CD8-positive, alpha-beta memory T cell (primary cell): ENCODE measurements around the gene TXNDC9. TPM values are rescaled to one million over a fixed set of nuclear protein-coding genes. Genes with fewer than 3 reads are reported as not detected.
"Not testable (repeated sequence)": the region's sequence is repeated elsewhere in the genome, so short reads cannot be mapped to it uniquely, and the experiment has no call there.

Source experiments
- CTCF ChIA-PET: fragments of 350-600 bp; sonication (Branson Sonifier 250); formaldehyde crosslinking; loops from one replicate; lab custom pipeline; 2021; ENCODE audit warnings: antibody characterized with exemption; lab: Charles Lee
- POLR2A ChIA-PET: fragments of 350-600 bp; sonication (Branson Sonifier 250); formaldehyde crosslinking; loops from one replicate; lab custom pipeline; 2021; ENCODE audit warnings: antibody characterized with exemption; lab: Charles Lee
- DNase-seq, 5 donors: peaks; one replicate each; pipeline versions ENCODE4 v3.0.0 to v3.0.0-alpha.2; 2020 to 2022; ENCODE audit warnings: mixed read lengths in 1 of 5
- H3K27ac ChIP-seq: one replicate; pipeline ENCODE4 v1.7.0; 2013; ENCODE audit warnings: low read depth, mild to moderate bottlenecking, low read length, moderate library complexity
- H3K27me3 ChIP-seq: 2 replicates; pipeline ENCODE4 v1.7.0; 2013; ENCODE audit warnings: low read length, mild to moderate bottlenecking; ENCODE audit not compliant: insufficient read depth, poor library complexity, severe bottlenecking
- H3K36me3 ChIP-seq: 2 replicates; pipeline ENCODE4 v1.7.0; 2013; ENCODE audit warnings: mild to moderate bottlenecking, low read length, moderate library complexity; ENCODE audit not compliant: insufficient read depth
- H3K4me1 ChIP-seq: 2 replicates; pipeline ENCODE4 v1.7.0; 2013; ENCODE audit warnings: mild to moderate bottlenecking, low read length, moderate library complexity; ENCODE audit not compliant: insufficient read depth
- H3K4me3 ChIP-seq: 2 replicates; pipeline ENCODE4 v1.7.0; 2013; ENCODE audit warnings: mild to moderate bottlenecking, low read length
- H3K9me3 ChIP-seq: 2 replicates; pipeline ENCODE4 v1.7.0; 2013; ENCODE audit warnings: mild to moderate bottlenecking, low read length
- H3K27ac Mint-ChIP-seq, 8 donors: one replicate each; pipeline ENCODE4 v1.8.0; 2020 to 2021; ENCODE audit warnings: mixed read lengths in 8 of 8, mild to moderate bottlenecking in 6 of 8, inconsistent platforms in 3 of 8, moderate library complexity in 3 of 8
- H3K27me3 Mint-ChIP-seq, 2 donors: one replicate each; pipeline ENCODE4 v1.8.0; 2020 to 2021; ENCODE audit warnings: mixed read lengths in 2 of 2, mild to moderate bottlenecking in 1 of 2, moderate library complexity in 1 of 2
- H3K36me3 Mint-ChIP-seq, 3 donors: one replicate each; pipeline ENCODE4 v1.8.0; 2020 to 2021; ENCODE audit warnings: mixed read lengths in 3 of 3, inconsistent platforms in 1 of 3, mild to moderate bottlenecking in 1 of 3
- H3K4me1 Mint-ChIP-seq, 3 donors: one replicate each; pipeline ENCODE4 v1.8.0; 2020 to 2021; ENCODE audit warnings: mixed read lengths in 3 of 3, inconsistent platforms in 1 of 3, mild to moderate bottlenecking in 1 of 3
- H3K4me3 Mint-ChIP-seq, 7 donors: one replicate each; pipeline ENCODE4 v1.8.0; 2020 to 2021; ENCODE audit warnings: mixed read lengths in 7 of 7, mild to moderate bottlenecking in 6 of 7, moderate library complexity in 4 of 7, inconsistent platforms in 2 of 7
- H3K9me3 Mint-ChIP-seq, 5 donors: one replicate each; pipeline ENCODE4 v1.8.0; 2020 to 2022; ENCODE audit warnings: mixed read lengths in 5 of 5, mild to moderate bottlenecking in 3 of 5, moderate library complexity in 2 of 5, inconsistent platforms in 1 of 5
- polyA plus RNA-seq: library from polyadenylated mRNA; unstranded; fragments of 300-500 nt; fragmentation: Illumina TruSeq; gene quantifications from one replicate; pipeline ENCODE4 v1.2.3, GENCODE V29; 2021
- total RNA-seq, 2 experiments: library from RNA; stranded (reverse); gene quantifications; one replicate each; pipeline ENCODE4 v1.2.3, GENCODE V29; 2021

The TXNDC9 gene
- total and polyA plus RNA-seq, 3 experiments from 2014 or later: 32.9 to 51.3 (median 34.1) TPM

GRCh38 chr2:99278195-99278765 is 57.9 kb downstream of the TXNDC9 start:
- CTCF ChIA-PET, H3K27ac Mint-ChIP-seq, H3K27me3 Mint-ChIP-seq, H3K27ac ChIP-seq, H3K4me3 ChIP-seq, H3K4me3 Mint-ChIP-seq, H3K4me1 ChIP-seq, H3K4me1 Mint-ChIP-seq, H3K36me3 ChIP-seq, POLR2A ChIA-PET, H3K9me3 ChIP-seq, H3K27me3 ChIP-seq, DNase-seq: not testable (repeated sequence)
- Mint-ChIP-seq H3K36me3 (peaks cover 3 to 28% (median 23%) of the 10 kb centered on the region in 3 donors), H3K9me3 (peaks cover 0 to 11% (median 8%) of the 10 kb centered on the region in 5 donors)

- H3K4me1 ChIP-seq: no peaks in the 10 kb centered on the region
- H3K27me3 ChIP-seq: no peaks in the 10 kb centered on the region
- no peaks in the 10 kb centered on the region for H3K27me3 Mint-ChIP-seq
- peaks cover 0 to 27% (median 18%) of the 10 kb centered on the region in 5 donors for H3K9me3 Mint-ChIP-seq
- CTCF ChIA-PET: no interaction called here
- no peak for DNase-seq
- no peak overlapping the region for H3K4me3 Mint-ChIP-seq
- no peak overlapping the region for H3K27ac Mint-ChIP-seq
- POLR2A ChIA-PET: no interaction called here
- no peak overlapping the region for H3K27ac ChIP-seq
- no peaks in the 10 kb centered on the region for H3K9me3 ChIP-seq
- no peaks in the 10 kb centered on the region for H3K36me3 ChIP-seq
- H3K4me3 ChIP-seq: no peak overlapping the region
- H3K36me3 Mint-ChIP-seq: peaks cover 3 to 36% (median 15%) of the 10 kb centered on the region in 3 donors
- no peaks in the 10 kb centered on the region for H3K4me1 Mint-ChIP-seq
Observed at GRCh38 chr2:99275882-99276281, 60.3 kb downstream of the TXNDC9 start.

Other genes starting within 250 kb of the TXNDC9 start
- gene C2orf15, start 194.6 kb downstream of the TXNDC9 start, total RNA-seq: under 1 TPM; 0.86 to 0.92 TPM
- 4.7 TPM for gene C2orf15, start 194.6 kb downstream of the TXNDC9 start, polyA plus RNA-seq
- gene TSGA10, start 181.4 kb downstream of the TXNDC9 start, total RNA-seq: 1 to 10 TPM; 6.4 to 6.7 TPM
- 16.8 TPM for gene TSGA10, start 181.4 kb downstream of the TXNDC9 start, polyA plus RNA-seq
- gene LIPT1, start 181.4 kb downstream of the TXNDC9 start, total RNA-seq: 1 to 10 TPM; 4.9 to 5.5 TPM
- gene LIPT1, start 181.4 kb downstream of the TXNDC9 start, polyA plus RNA-seq: 21.9 TPM
- 10 to 100 TPM; 55.4 to 58.7 TPM for gene MITD1, start 155.3 kb downstream of the TXNDC9 start, total RNA-seq
- gene MITD1, start 155.3 kb downstream of the TXNDC9 start, polyA plus RNA-seq: 43.1 TPM
- 10 to 100 TPM; 28.8 to 29.8 TPM for gene MRPL30, start 155.1 kb downstream of the TXNDC9 start, total RNA-seq
- gene MRPL30, start 155.1 kb downstream of the TXNDC9 start, polyA plus RNA-seq: 22.8 TPM
- not detected for gene LYG2, start 80.7 kb downstream of the TXNDC9 start, total RNA-seq
- gene LYG2, start 80.7 kb downstream of the TXNDC9 start, polyA plus RNA-seq: not detected
- 1 to 10 TPM; 1.0 to 1.1 TPM for gene LYG1, start 35.1 kb downstream of the TXNDC9 start, total RNA-seq
- not detected for gene LYG1, start 35.1 kb downstream of the TXNDC9 start, polyA plus RNA-seq
- gene EIF5B, start 1.1 kb upstream of the TXNDC9 start, total RNA-seq: 10 to 100 TPM; 82.8 to 96.2 TPM
- 18.1 TPM for gene EIF5B, start 1.1 kb upstream of the TXNDC9 start, polyA plus RNA-seq
- gene REV1, start 153.7 kb upstream of the TXNDC9 start, total RNA-seq: 10 to 100 TPM; 30.0 to 30.8 TPM
- gene REV1, start 153.7 kb upstream of the TXNDC9 start, polyA plus RNA-seq: 25.5 TPM